SK-N-MC (cell line): ENCODE results near the gene RAB30.

Experiments
- DNase-seq: peaks from one replicate; pipeline ENCODE4 v3.0.0-alpha.2; 2011; ENCODE audit warnings: low read depth, low spot score
- H3K27ac ChIP-seq: fragments of 200-600 bp; sonication (generic); 2 replicates; pipeline ENCODE4 v1.5.1; 2016; ENCODE audit warnings: mixed run types
- H3K36me3 ChIP-seq: fragments of 200-600 bp; sonication (generic); 2 replicates; pipeline ENCODE4 v1.6.1; 2017; ENCODE audit warnings: antibody characterized with exemption, low read length, mixed read lengths; ENCODE audit not compliant: insufficient read depth
- H3K4me3 ChIP-seq: fragments of 200-600 bp; sonication (generic); 2 replicates; pipeline ENCODE4 v1.5.1; 2016
- H3K9ac ChIP-seq: fragments of 200-600 bp; sonication (generic); 2 replicates; pipeline ENCODE4 v1.8.0; 2017; ENCODE audit warnings: mixed run types, mixed read lengths; ENCODE audit not compliant: insufficient read length
- H3K9me3 ChIP-seq: fragments of 200-600 bp; sonication (generic); 2 replicates; pipeline ENCODE4 v1.6.1; 2017; ENCODE audit warnings: low read depth, mild to moderate bottlenecking, antibody characterized with exemption, low read length, moderate library complexity, mixed read lengths
- EZH2 ChIP-seq: fragments of 200-600 bp; sonication (generic); IDR thresholded peaks from one replicate; pipeline ENCODE4 v1.6.1; 2017; ENCODE audit warnings: antibody characterized with exemption
- FOXP2 ChIP-seq: optimal IDR thresholded peaks from 2 replicates; pipeline ENCODE3; 2011; ENCODE audit warnings: mild to moderate bottlenecking, moderate library complexity; ENCODE audit not compliant: insufficient read depth; ENCODE audit errors: extremely low read length, control extremely low read depth
- POLR2AphosphoS5 ChIP-seq: IDR thresholded peaks from 2 replicates; pipeline ENCODE4 v1.6.1; 2012; ENCODE audit warnings: mild to moderate bottlenecking, low read depth, low read length, borderline replicate concordance

RAB30 gene

GRCh38 chr11:83025267-83025704 lies 46.4 kb downstream of the RAB30 start:
- TF ChIP-seq EZH2 = no peak
- peak; percentile 83 for TF ChIP-seq FOXP2
- no peaks in the 10 kb centered on the region for H3K9me3 ChIP-seq
- H3K36me3 ChIP-seq = no peaks in the 10 kb centered on the region
- no peak overlapping the region for H3K27ac ChIP-seq
- DNase-seq = peak; percentile 70
- no peak overlapping the region for H3K9ac ChIP-seq
- peak overlapping the region; percentile 14; the same call in 1 of the 2 replicates for H3K4me3 ChIP-seq

- Histone ChIP-seq H3K9me3 (no peaks in the 10 kb centered on the region), H3K36me3 (no peaks in the 10 kb centered on the region), H3K4me3 (no peak overlapping the region), H3K9ac (no peak overlapping the region), H3K27ac (no peak overlapping the region)
- TF ChIP-seq FOXP2 = no peak
- no peak for TF ChIP-seq POLR2AphosphoS5
- no peak for DNase-seq
Measured at GRCh38 chr11:83024270-83024854, 47.3 kb downstream of the RAB30 start.

- no peak for TF ChIP-seq FOXP2
- no peak for TF ChIP-seq EZH2
- TF ChIP-seq POLR2AphosphoS5 = no peak
- H3K36me3 ChIP-seq = no peaks in the 10 kb centered on the region
- no peak overlapping the region for H3K9ac ChIP-seq
- no peaks in the 10 kb centered on the region for H3K9me3 ChIP-seq
- H3K27ac ChIP-seq = no peak overlapping the region
- H3K4me3 ChIP-seq = no peak overlapping the region
- DNase-seq = no peak
Measured at GRCh38 chr11:83023410-83023809, 48.3 kb downstream of the RAB30 start.

GRCh38 chr11:83021780-83022125 lies 49.9 kb downstream of the RAB30 start:
- no peak for DNase-seq
- no peak for TF ChIP-seq FOXP2
- no peak for TF ChIP-seq POLR2AphosphoS5
- no peak for TF ChIP-seq EZH2
- H3K9me3 ChIP-seq = no peaks in the 10 kb centered on the region
- no peak overlapping the region for H3K4me3 ChIP-seq
- no peaks in the 10 kb centered on the region for H3K36me3 ChIP-seq
- no peak overlapping the region for H3K9ac ChIP-seq
- no peak overlapping the region for H3K27ac ChIP-seq

- Histone ChIP-seq H3K4me3 (no peak overlapping the region), H3K9me3 (no peaks in the 10 kb centered on the region), H3K9ac (no peak overlapping the region), H3K27ac (no peak overlapping the region), H3K36me3 (no peaks in the 10 kb centered on the region)
- no peak for DNase-seq
- TF ChIP-seq FOXP2 = no peak
- TF ChIP-seq POLR2AphosphoS5 = no peak
Measured at GRCh38 chr11:83020942-83021779, 50.5 kb downstream of the RAB30 start.

GRCh38 chr11:83019888-83020579 lies 51.7 kb downstream of the RAB30 start:
- TF ChIP-seq POLR2AphosphoS5 (no peak), FOXP2 (no peak)
- H3K36me3 ChIP-seq = no peaks in the 10 kb centered on the region
- no peak for DNase-seq
- no peak overlapping the region for H3K27ac ChIP-seq
- H3K9me3 ChIP-seq = no peaks in the 10 kb centered on the region
- H3K4me3 ChIP-seq = no peak overlapping the region
- no peak overlapping the region for H3K9ac ChIP-seq

GRCh38 chr11:83014951-83015350 lies 56.7 kb downstream of the RAB30 start:
- H3K27ac ChIP-seq = no peak overlapping the region
- no peak for TF ChIP-seq EZH2
- no peak for TF ChIP-seq POLR2AphosphoS5
- TF ChIP-seq FOXP2 = no peak
- DNase-seq = no peak
- H3K9me3 ChIP-seq = no peaks in the 10 kb centered on the region
- no peaks in the 10 kb centered on the region for H3K36me3 ChIP-seq
- no peak overlapping the region for H3K4me3 ChIP-seq
- no peak overlapping the region for H3K9ac ChIP-seq

GRCh38 chr11:83012168-83013067 lies 59.3 kb downstream of the RAB30 start:
- TF ChIP-seq FOXP2 = no peak
- Histone ChIP-seq H3K27ac (no peak overlapping the region), H3K9ac (no peak overlapping the region), H3K4me3 (no peak overlapping the region), H3K36me3 (no peaks in the 10 kb centered on the region), H3K9me3 (no peaks in the 10 kb centered on the region)
- DNase-seq = no peak
